ENCODE results near the gene RNF166. TPM values are rescaled to one million over a fixed set of nuclear protein-coding genes. Genes with fewer than 3 reads are reported as not detected.

Gene RNF166
- total RNA-seq, 1 experiment from 2014 or later, result 19.8 TPM

DNA sequence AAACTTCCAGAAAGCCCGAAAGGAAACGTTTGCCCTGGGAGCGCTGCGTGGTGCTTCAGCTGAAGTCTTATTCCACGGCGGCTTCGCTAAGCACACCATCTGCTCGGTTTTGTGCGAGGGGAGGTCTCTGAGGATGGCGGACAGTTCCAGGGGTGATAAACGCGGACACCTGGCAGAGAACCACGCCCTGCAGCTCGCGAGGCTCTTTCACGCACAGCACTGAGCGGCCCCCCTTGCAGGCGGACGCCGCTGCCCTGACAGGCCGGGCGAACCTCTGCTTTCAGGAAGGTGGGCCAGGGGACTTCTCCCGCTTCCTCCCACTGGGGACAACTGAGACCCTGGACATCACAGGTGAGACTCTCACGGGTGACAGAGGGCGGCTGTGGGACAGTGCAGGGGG, 47.0 kb downstream of the RNF166 start:
- intact Hi-C loops (cut with micrococcal nuclease; ENCODE audit: unreplicated experiment), result no loop called here
- Histone ChIP-seq H3K27me3 (ENCODE audit: control insufficient read depth, insufficient read depth, low read length) (no peaks in the 10 kb centered on the region), H3K4me3 (ENCODE audit: low read depth in 2 of 2, low read length in 2 of 2) (no peak overlapping the region), H3K4me1 (ENCODE audit: control insufficient read depth, insufficient read depth, low read length) (peaks cover 5% of the 10 kb centered on the region; the same call in 1 of the 2 replicates), H3K27ac (ENCODE audit: low read length) (no peak overlapping the region), H3K36me3 (ENCODE audit: control insufficient read depth, insufficient read depth, low read length) (no peaks in the 10 kb centered on the region; the same call in 1 of the 2 replicates), H3K9me3 (ENCODE audit: control insufficient read depth, insufficient read depth, low read depth, low read length) (no peaks in the 10 kb centered on the region)
- no peak for DNase-seq (ENCODE audit: low read depth, low spot score)
- in situ Hi-C loops (cut with HindIII; ENCODE audit: low pct_unique_long_range_greater_than_20kb, low sequenced_read_pairs), result no loop called here
- TF ChIP-seq, protein P1, sequence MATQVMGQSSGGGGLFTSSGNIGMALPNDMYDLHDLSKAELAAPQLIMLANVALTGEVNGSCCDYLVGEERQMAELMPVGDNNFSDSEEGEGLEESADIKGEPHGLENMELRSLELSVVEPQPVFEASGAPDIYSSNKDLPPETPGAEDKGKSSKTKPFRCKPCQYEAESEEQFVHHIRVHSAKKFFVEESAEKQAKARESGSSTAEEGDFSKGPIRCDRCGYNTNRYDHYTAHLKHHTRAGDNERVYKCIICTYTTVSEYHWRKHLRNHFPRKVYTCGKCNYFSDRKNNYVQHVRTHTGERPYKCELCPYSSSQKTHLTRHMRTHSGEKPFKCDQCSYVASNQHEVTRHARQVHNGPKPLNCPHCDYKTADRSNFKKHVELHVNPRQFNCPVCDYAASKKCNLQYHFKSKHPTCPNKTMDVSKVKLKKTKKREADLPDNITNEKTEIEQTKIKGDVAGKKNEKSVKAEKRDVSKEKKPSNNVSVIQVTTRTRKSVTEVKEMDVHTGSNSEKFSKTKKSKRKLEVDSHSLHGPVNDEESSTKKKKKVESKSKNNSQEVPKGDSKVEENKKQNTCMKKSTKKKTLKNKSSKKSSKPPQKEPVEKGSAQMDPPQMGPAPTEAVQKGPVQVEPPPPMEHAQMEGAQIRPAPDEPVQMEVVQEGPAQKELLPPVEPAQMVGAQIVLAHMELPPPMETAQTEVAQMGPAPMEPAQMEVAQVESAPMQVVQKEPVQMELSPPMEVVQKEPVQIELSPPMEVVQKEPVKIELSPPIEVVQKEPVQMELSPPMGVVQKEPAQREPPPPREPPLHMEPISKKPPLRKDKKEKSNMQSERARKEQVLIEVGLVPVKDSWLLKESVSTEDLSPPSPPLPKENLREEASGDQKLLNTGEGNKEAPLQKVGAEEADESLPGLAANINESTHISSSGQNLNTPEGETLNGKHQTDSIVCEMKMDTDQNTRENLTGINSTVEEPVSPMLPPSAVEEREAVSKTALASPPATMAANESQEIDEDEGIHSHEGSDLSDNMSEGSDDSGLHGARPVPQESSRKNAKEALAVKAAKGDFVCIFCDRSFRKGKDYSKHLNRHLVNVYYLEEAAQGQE (IDR thresholded peaks at IDR 0.05; ENCODE audit: insufficient read depth in 1 of 2, low read depth in 2 of 2, low read length in 1 of 2), result no peak
- TF ChIP-seq, protein P2, sequence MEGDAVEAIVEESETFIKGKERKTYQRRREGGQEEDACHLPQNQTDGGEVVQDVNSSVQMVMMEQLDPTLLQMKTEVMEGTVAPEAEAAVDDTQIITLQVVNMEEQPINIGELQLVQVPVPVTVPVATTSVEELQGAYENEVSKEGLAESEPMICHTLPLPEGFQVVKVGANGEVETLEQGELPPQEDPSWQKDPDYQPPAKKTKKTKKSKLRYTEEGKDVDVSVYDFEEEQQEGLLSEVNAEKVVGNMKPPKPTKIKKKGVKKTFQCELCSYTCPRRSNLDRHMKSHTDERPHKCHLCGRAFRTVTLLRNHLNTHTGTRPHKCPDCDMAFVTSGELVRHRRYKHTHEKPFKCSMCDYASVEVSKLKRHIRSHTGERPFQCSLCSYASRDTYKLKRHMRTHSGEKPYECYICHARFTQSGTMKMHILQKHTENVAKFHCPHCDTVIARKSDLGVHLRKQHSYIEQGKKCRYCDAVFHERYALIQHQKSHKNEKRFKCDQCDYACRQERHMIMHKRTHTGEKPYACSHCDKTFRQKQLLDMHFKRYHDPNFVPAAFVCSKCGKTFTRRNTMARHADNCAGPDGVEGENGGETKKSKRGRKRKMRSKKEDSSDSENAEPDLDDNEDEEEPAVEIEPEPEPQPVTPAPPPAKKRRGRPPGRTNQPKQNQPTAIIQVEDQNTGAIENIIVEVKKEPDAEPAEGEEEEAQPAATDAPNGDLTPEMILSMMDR (IDR thresholded peaks at IDR 0.05), result no peak
- ChIA-PET POLR2A (no interaction called here), CTCF (no interaction called here)
- no TSS peak for BruUV-seq (replicated peaks)
- no peak for ATAC-seq

DNA sequence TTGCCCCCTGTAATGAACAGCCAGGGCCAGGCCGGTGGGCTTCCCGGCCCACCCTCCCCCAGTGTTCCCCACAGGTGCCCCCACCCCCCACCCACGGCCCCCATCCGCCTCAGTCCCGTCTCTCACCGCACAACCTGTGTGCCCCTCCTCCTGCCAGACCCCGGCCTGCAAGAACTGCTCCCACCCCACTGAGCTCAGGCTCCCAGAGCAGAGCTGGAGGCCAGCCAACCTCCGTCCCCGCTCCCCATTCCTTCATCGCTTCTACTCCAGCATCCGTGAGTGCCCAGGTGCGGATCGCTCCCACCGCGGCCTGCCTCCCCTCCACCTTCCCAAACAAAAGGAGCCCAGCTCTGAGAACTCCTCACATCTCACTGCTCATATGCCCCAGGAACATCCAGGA, 47.5 kb downstream of the RNF166 start:
- Histone ChIP-seq H3K36me3 (ENCODE audit: control insufficient read depth, insufficient read depth, low read length) (no peaks in the 10 kb centered on the region; the same call in 1 of the 2 replicates), H3K27me3 (ENCODE audit: control insufficient read depth, insufficient read depth, low read length) (no peaks in the 10 kb centered on the region), H3K27ac (ENCODE audit: low read length) (no peak overlapping the region), H3K9me3 (ENCODE audit: control insufficient read depth, insufficient read depth, low read depth, low read length) (no peaks in the 10 kb centered on the region), H3K4me1 (ENCODE audit: control insufficient read depth, insufficient read depth, low read length) (peaks cover 5% of the 10 kb centered on the region; the same call in 1 of the 2 replicates), H3K4me3 (ENCODE audit: low read depth in 2 of 2, low read length in 2 of 2) (no peak overlapping the region)
- no peak for ATAC-seq
- in situ Hi-C loops (cut with HindIII; ENCODE audit: low pct_unique_long_range_greater_than_20kb, low sequenced_read_pairs) (no loop called here), intact Hi-C loops (cut with micrococcal nuclease; ENCODE audit: unreplicated experiment) (no loop called here)
- ChIA-PET POLR2A (no interaction called here), CTCF (no interaction called here)
- TF ChIP-seq, protein P2 (IDR thresholded peaks at IDR 0.05), result no peak
- TF ChIP-seq, protein P1 (IDR thresholded peaks at IDR 0.05; ENCODE audit: insufficient read depth in 1 of 2, low read depth in 2 of 2, low read length in 1 of 2), result no peak
- TF ChIP-seq POLR2AphosphoS5 (IDR thresholded peaks at IDR 0.05; ENCODE audit: low read depth, low read length) (no peak), TCF7L2 (IDR thresholded peaks at IDR 0.05; ENCODE audit: low read depth, low read length) (no peak), SIN3A (IDR thresholded peaks at IDR 0.05; ENCODE audit: borderline replicate concordance, insufficient read depth, low read depth, low read length) (no peak)
- BruUV-seq (replicated peaks), result no TSS peak
- no peak for DNase-seq (ENCODE audit: low read depth, low spot score)
